ENCODE results near the gene TRPM3.

TRPM3 gene

DNA sequence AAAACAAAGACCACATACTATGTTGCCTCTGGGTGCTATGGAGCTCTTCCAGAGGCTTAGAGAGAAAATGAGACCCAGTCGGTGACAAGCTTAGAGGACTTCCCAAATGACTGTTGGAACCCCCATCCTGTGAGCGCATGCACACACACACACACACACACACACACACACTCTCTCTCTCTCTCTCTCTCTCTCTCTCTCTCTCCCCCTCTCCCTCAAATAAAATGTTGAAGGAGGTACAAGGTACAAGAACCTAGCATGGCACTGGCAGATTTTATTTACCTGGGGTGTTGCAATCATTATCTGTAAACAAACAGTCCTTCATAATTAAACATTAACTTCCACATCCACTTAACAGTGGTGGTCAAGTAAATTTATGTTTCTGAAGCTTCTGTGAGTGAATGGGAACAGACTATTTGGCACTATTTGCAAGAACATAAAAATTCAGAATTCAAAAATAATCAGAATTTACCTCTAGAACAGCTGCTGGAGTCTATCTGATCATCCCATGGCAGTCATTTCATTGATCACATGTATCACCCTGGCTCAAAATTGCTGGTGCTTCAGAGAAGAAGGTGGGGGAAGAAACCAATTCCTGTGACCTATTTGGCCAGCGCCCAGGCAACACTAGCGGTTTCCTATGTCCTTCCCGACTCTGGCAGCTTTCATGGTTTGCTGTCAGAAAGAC, 24.9 kb downstream of the TRPM3 start:
- no peak for DNase-seq

DNA sequence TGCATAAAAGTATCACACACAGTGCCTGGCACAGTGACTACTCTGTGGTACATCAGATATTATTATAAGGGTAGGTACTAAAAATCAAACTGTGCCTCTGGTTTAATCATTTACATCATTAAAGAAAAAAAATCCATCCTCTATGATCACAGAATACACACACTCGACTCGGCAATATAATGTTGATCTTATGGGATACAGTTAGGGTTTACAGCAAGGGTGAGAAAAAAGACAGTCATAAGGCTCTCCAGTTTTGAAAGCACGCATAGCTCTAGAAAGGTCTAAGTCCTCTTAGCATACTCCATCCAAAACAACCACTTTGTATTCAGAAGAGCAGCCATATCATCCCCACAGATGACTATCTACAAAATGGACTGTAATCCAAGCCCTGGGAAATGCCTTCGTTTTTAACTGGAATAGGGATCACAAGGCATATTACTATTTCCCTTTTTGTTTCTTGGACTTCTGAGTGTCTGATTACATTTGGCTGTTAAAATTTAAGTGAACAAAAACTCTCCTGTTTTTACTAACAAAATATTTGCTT, 26.6 kb downstream of the TRPM3 start:
- DNase-seq = no peak

DNA sequence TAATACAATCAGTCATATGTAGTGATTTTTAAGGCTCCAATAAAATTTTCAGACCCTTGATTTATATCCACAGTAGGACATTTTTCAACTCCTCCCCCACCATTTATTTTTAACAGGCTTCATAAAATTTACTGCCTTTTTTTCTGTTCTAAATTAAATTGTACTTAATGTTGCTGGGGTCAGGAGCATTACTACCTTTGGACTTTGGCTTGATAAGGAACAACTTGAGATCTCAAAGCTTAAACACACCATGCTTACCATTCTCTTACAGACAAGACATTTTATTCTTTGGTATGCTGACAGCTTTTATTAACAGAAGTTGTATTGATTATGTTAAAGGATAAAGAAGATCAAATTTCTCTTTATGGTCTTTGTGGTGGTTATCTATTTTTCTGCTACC, 30.5 kb downstream of the TRPM3 start:
- DNase-seq = no peak

DNA sequence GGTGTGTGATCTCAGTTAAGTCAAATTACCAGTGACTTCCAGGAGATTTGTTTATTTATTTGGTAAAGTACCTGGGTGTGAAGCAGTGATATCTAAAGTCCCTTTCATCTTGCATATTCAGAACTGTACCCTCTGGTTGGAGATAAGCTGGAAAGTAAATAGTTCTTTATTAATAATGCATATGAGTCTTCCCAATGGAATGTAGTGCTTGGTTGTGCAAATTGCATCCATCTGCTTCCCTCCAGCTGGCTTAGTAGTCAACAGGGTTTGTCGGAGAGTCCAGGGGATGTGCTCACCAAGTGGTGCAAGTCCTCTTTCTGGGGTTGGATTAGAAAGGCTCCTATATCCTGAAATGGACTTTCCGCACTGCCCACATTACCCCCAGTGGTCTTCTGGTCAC, 42.0 kb downstream of the TRPM3 start:
- no peak for DNase-seq

DNA sequence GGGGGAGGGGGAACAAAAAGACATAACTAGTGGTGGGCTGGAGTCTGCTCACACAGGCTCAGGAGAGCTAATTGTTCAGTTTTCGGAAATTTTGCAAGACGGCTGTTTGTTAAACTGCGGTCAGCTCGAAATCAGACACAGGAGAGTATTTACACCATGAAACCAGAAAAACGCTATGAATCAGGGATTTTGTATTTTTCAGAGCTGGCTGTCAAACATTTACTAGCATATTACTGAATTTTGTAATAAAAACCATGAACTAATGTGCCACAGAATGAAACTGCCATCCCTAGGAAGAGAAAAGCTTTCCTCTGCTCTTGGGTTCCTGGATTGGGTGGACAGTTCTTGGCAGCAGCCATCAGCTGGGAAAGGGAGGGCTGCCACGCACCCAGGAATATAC, 45.3 kb downstream of the TRPM3 start:
- DNase-seq = no peak

DNA sequence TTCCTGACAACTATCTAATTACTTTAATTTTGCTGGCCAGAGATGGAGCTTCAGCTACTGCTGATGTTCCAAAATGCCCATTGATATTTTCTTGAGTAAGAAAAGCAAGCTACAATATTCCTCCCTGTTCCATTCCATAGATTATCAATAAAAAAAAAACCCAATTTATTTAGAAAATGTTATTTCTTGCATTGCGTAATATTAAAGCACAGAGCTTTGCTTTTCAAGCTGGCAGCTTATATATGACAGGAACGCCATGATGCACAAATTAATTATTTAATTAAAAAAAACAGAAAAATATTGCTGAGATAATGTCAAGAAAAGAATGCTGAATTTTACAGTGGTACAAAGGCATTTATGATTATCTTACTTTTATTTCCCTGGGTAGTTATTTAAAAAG, 47.9 kb downstream of the TRPM3 start:
- no peak for DNase-seq

DNA sequence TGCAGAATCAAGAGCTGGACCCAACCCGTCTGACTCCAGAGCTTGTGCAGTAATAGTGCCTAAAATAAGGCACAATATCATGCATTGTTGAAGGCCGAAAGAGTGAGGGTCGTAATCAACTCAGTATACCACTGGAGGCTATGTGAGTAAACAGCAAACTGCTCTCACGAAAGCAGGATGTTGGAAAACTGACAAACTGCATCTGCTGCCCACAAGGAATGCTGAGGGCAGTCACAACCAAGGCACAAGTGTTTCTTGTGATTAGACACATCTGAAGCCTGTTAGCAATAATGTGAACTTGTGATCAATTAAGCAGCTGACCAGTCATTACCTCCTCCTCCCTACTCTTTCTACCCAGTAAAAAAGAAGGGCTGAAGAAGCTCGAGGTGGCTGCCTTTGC, 48.8 kb downstream of the TRPM3 start:
- DNase-seq = no peak

DNA sequence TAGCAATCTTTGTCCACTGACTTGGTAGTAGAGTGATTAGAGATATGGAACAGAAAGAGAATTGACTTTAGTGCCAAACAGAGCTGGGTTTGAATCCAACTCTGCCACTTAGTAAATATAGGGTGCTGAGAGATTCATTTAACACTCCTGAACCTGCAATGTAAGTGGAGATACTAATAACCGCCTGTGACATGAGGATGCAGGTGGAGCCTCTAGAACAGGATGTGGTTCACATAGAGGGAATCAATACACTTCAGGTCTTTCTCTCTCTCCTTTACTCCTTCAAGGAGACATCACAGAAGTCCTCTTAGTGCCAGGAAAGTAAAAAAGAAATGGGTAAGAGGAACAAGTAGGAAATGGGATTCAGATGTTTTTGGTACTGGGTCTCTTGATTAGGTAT, 49.8 kb downstream of the TRPM3 start:
- no peak for DNase-seq

DNA sequence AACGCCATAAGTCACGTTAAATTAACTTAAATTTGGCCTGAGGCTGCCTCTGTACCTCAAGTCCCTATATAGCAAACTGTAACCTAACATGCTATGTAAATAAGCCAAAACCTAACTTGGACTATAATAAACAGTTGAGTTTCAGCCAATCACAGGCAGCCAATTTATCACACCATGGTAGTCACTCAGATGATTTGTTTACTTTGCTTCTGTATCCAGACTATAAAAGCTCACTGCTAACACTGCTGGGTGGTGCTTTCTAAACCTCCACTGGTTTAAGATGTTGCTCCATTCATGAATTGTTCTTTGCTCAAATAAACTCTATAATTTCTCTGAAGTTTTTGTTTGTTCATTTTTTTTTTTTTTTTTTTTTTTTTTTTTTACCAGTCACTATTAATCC, 62.8 kb downstream of the TRPM3 start:
- DNase-seq = no peak

DNA sequence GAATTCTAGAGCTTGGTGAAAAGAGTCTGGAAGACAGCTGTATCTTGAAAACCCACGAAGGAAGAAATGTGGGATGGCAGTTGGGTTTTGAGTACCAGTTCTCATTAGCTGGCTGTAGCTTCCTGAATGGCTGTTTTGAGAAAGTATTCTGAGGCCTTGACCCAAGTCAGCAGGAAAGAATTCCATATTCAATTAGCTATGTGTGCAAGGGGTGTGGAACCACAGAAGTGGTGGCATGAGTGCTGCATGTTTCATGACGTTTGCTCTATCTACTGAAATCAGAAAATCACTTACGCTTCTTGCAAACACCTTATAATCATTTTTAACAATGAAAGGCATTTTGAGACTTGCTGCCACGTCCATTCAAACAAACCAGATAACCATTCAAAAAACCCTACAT, 69.1 kb downstream of the TRPM3 start:
- no peak for DNase-seq

DNA sequence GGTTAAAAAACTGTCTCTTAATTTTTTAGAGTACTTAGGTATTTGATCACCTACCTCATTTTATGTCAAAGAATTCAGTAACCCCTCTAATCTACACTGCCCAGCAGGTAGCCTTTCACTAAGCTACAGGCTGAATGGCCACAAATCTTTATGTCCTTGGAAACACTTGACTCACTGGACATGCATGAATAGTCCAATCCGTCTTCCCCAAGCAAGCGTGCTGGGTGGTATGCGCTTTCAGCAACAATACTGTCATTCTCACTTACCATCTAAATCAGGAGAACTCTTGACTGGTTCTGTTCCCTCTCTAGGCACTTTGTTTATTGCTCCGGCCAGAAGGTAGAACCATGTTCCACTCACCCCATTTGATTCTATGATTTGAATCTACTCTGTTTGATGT, 73.1 kb downstream of the TRPM3 start:
- DNase-seq = no peak

DNA sequence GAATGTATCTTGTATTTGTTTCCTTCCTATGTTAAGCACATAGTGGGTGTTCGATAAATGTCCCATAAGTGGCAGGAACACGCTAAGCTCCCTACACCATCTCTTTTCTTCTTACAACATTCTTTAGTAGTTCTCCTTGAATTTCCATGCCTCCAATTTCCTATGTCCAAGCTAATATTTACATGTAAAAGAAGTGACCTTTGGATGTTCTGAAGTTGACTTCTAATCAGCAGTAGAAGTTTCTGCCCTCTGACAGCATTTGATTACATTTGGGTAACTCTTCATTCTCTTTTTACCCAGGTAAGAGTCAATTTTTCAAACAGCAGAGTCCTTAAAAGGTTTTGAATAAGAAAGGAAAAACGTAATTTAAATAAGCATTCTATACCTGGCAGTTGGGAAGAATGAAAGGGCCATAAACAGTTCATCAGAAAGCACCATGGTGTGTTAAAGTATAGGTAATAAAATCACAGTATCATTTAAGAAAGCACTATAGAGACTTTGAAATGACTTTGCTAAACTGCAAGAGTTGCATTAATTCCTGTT, 78.9 kb downstream of the TRPM3 start:
- DNase-seq = no peak

DNA sequence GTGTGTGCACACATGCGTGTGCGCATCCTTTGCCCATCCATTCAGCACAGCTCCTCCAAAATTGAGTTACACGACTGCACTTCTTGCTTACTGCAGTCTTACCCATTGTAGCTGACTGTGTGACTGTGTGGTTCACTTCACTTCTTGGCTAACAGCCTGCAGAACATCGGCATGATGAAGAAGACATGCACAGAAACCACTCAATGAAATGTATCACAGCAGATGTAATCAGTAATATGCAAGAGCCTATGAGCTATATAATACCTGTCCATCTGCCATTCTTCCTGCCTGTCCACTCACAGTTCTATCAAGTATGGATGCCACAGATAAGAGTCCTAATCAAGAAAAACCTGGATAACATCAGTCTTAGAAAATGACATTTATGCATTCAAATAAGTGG, 83.9 kb downstream of the TRPM3 start:
- no peak for DNase-seq

DNA sequence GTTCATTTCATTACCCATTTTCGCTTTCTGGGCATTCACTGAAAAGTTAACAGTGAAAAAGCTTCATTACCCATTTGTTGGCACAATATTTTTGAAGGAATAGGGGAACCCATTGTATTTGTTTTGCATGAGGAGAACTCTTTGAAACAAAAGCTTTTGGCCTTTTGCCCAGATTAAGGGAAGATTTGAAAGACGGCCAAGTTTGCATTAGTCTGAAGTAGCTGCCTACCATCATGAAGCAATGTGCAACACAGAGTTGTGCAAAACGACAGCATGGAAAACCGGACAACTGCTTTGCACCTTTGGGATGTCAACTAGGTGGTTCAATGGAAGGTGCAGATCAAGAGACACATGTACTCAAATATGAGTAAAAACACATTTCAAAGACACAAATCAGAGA, 84.9 kb downstream of the TRPM3 start:
- DNase-seq = no peak

DNA sequence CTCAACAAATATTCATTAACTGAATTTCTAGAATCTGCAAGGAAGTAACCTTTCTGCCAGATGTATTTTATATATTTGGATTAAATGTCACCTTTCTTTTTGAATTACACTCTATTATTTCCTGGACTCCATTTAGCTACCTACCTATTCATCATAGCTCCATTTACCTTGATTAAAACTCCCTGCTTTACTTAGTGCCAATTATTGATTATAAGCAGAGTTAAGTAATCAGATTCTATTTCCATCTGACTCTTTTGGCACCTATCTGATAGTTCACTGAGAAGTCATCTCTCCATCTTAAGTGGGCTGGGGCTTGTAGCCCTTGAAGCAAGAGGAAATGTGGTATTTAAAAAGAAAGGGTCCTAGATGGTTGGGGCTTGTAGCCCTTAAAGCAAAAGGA, 88.6 kb downstream of the TRPM3 start:
- DNase-seq = no peak

DNA sequence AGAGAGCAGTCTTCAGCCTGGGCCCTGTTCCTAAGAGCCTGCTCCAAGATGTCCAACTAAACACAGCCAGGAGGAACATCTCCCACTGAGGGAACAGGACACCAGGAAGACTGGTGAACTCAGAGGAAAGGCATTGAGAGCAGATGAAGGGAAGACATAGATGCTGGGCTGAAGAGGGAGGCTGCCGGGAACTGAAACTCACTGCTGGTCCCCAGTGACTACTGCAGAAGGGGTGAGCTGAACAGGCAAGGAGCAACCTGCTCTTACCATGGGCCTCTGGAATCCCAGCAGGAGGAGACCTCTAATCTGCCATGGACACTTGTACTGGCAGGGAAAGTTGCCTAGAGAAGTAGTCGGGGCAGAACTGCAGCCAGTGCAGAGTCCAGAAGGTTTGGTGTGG, 95.7 kb downstream of the TRPM3 start:
- no peak for DNase-seq

DNA sequence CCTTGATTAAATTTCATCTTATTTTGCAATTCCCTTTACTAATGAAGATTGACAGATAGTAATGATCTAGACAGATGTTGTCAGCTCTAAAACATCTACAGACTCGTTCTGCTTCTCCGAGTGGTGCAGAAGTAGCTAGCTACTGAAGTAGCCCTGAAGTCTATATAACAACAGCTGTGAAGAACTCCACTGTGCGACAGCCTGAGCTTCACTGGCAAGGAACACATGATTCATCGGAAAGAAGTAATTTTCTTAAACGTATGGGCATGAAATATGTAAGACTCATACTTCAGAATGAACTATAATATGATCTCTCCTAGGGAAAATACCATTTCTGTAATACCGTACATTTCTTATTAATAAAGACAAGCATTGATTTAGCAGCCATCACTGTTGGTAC, 96.2 kb downstream of the TRPM3 start:
- no peak for DNase-seq

DNA sequence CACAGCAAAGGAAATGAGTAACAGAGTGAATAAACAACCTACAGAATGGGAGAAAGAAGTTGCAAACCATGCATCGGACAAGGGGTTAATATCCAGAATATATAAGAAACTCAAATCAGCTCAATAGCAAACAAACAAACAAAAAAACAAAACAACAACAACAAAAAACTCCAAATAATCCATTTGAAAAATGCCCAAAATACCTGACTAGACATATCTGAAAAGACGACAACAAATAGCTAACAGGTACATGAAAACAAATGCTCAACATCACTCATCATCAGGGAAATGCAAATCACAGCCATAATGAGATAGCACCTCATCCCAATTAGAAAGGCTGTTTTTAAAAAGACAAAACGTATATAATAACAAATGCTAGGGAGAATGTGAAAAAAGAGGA, 111.2 kb downstream of the TRPM3 start:
- no peak for DNase-seq

DNA sequence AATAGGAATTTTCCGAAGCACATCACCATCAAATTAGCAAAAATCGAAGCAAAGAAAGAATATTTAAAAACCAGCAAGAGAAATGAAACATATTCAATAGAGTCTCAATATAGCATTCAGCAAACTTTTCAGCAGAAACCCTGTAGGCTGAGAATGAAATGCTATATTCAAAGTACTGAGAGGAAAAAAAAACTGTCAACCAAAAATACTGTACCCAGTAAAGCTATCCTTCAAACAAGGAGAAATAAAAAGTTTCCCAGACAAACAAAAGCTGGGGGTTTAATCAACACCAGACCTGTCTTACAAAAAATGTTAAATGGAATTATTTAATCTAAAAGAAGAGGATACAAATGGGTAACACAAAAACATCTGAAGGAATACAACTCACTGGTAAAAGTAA, 116.0 kb downstream of the TRPM3 start:
- DNase-seq = no peak

DNA sequence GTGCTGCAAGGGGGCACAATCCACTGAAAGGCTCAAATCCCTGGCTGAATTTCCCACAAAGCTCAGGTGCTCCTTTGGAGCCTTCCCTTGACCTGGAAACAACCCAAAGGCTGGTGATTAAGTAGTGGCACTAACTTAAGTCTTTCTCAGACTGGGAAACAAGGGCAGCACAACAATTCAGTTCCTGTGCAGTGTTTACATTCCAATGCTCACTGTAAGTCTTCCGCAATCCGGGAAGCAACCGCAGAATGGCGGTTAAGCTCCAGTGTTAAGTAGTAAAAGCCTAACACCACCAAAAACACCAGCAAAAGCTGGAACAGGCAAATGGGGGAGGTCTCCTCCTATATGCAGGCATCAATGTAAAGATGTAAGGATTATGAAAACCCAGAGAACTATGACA, 117.2 kb downstream of the TRPM3 start:
- DNase-seq = no peak

DNA sequence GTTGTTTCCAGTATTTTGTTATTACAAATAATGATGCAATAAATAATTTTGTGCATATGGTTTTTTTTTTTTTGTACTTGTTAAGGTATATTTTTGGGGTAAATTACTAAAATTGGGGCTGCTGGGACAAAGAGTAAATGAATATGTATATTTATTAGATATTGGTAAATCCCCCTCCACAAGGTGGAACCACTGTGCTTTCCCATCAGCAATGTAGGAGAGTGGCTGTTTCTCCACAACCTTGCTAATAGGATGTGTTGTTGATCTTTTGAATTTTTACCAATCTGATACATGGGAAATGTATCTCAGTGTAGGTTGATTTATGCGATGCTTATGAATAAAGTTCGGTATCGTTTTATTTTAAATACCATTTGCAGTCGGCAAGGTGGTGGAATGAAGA, 118.1 kb downstream of the TRPM3 start:
- peak in 1 of 2 experiments; percentile 15 for DNase-seq

DNA sequence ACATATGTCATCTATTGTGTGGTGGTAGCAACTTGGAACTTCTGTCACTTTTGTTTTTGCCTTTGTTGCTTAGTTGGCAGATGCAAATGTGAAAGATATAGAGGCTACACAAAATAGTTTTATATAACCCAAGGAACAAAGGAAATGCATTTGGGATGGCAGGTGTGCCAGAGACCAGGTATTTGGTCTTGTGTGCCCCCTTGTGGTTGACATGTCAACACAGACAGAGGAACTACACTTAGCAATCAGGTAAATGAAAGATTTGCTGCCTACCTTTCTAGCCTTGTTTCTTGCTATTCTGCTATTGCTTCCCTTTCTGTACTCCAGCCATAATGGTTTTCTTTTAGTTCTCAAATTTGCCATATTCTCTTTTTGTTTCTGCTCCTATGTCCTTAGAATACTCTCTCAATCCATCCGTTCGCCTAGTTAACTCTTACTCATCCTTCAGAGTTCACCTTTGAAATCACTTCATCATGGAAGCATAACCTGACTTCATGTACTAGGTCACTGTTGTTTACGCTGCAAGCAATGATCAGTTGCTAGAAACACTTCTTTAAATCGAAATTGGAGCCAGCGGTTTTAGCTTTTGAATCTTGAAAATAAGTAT, 119.5 kb downstream of the TRPM3 start:
- peak in 1 of 2 experiments; percentile 64 for DNase-seq

DNA sequence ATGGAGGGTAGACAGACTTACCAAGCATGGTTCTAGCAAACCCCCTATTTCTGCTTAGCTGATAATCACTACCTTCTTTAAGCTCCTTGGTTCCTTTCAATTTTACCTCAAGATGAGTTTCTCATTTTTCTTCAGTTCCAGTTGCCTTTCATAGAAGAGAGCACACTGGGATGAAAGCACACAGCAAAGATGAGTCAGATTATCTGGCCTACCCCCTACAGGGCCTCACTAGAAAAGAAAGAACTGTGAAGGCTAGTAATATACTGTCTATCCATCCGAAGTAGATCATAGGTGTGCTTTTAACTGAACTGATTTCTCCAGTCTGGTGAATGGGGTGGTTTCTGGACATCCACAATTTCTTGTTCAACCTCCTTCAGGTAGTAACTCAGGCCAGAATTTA, 122.5 kb downstream of the TRPM3 start:
- DNase-seq = no peak

DNA sequence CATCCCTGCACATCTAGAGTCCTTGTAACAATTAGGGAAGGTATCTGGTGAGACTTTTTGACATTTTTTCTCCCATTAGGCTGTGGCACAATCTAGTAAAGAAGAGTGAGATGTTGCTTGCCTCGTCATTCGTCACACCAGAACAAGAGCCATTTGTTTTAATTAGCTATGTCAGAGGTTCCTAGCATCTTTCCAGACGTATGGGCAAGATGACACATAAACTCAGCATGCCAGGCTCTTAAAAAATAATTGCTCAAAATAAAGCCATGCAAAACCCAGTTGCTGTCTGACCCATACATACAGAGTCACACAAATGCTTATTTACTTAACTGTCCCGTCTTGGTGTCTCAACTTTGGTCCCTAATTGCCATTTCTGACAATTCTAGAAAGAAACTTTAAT, 125.9 kb downstream of the TRPM3 start:
- DNase-seq = no peak

DNA sequence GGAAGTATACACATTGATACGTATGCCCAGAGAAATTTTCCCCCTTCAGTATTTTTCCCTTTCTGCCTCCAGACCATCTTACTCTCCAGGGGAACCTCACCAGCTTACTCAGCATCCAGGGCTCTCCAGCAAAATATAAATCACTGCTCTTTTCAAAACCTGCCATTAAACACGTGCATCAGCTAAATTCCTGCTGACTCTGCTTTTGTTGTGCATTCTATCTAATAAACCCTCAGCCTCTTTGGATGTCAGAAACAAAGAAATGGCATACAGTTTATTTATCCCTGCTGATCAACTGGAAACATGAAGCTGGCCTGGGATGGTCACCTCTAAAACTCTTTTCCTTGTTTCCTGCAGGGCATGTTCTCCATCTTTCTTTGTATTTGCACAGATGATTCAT, 126.8 kb downstream of the TRPM3 start:
- DNase-seq = no peak

Measured in NCI-H526 (cell line).